ENCODE results near the gene CRX. TPM values are rescaled to one million over a fixed set of nuclear protein-coding genes. Genes with fewer than 3 reads are reported as not detected.

CRX gene
- total and polyA plus RNA-seq, 7 donors: 0.60 to 1.2 TPM; not detected in 5

DNA sequence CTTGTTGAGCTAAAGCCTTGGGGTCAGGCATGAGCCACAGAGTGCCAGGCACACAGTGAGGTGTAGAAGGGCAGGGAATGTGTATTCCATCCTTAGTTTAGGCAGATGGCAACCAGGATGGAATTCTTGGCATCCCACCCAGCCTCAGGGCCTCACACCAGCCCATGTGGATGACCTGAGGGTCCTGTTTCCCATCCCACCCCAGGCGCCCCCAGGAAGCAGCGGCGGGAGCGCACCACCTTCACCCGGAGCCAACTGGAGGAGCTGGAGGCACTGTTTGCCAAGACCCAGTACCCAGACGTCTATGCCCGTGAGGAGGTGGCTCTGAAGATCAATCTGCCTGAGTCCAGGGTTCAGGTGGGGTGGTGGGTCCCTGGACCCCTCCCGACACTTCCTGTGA, 14.3 kb downstream of the CRX start:
- 78 to 79% methylated on average over 8 of the region's 8 CpGs for WGBS, 2 donors
- no peak for TF ChIP-seq POLR2AphosphoS5 (IDR thresholded peaks at IDR 0.05)
- no peak for TF ChIP-seq POLR2A (IDR thresholded peaks at IDR 0.05)
- TF ChIP-seq CTCF (IDR thresholded peaks at IDR 0.05): no peak
- TF ChIP-seq EP300 (IDR thresholded peaks at IDR 0.05): no peak
- H3K36me3 ChIP-seq: no peaks in the 10 kb centered on the region
- no peaks in the 10 kb centered on the region for H3K4me1 ChIP-seq
- peaks cover 0 to 3% (median 0%) of the 10 kb centered on the region in 3 donors for H3K27me3 ChIP-seq
- intact Hi-C loops (cut with DNase I): no loop called here
- DNase-seq: no peak
- no peak overlapping the region for H3K27ac ChIP-seq
- H3K9me3 ChIP-seq: no peaks in the 10 kb centered on the region
- H3K4me3 ChIP-seq: no peak overlapping the region

DNA sequence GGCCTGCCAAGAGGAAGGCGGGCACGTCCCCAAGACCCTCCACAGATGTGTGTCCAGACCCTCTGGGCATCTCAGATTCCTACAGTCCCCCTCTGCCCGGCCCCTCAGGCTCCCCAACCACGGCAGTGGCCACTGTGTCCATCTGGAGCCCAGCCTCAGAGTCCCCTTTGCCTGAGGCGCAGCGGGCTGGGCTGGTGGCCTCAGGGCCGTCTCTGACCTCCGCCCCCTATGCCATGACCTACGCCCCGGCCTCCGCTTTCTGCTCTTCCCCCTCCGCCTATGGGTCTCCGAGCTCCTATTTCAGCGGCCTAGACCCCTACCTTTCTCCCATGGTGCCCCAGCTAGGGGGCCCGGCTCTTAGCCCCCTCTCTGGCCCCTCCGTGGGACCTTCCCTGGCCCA, 17.7 kb downstream of the CRX start:
- Histone ChIP-seq H3K36me3 (no peaks in the 10 kb centered on the region), H3K4me3 (no peak overlapping the region), H3K27me3 (peaks cover 0 to 25% (median 6%) of the 10 kb centered on the region in 3 donors), H3K27ac (no peak overlapping the region), H3K9me3 (no peaks in the 10 kb centered on the region), H3K4me1 (no peaks in the 10 kb centered on the region)
- TF ChIP-seq EP300 (IDR thresholded peaks at IDR 0.05) (no peak), POLR2AphosphoS5 (IDR thresholded peaks at IDR 0.05) (no peak), POLR2A (IDR thresholded peaks at IDR 0.05) (no peak), CTCF (IDR thresholded peaks at IDR 0.05) (no peak)
- WGBS, 2 donors: 74 to 76% methylated on average over 16 of the region's 16 CpGs
- no peak for DNase-seq
- intact Hi-C loops (cut with DNase I): no loop called here

- 27 to 31% methylated on average over 10 of the region's 10 CpGs for WGBS, 2 donors
- Histone ChIP-seq H3K9me3 (no peaks in the 10 kb centered on the region), H3K4me1 (no peaks in the 10 kb centered on the region), H3K27me3 (peaks cover 0 to 25% (median 6%) of the 10 kb centered on the region in 3 donors), H3K27ac (no peak overlapping the region), H3K4me3 (no peak overlapping the region), H3K36me3 (no peaks in the 10 kb centered on the region)
- TF ChIP-seq POLR2A (IDR thresholded peaks at IDR 0.05): no peak
- no peak for TF ChIP-seq POLR2AphosphoS5 (IDR thresholded peaks at IDR 0.05)
- TF ChIP-seq EP300 (IDR thresholded peaks at IDR 0.05): no peak
- no peak for TF ChIP-seq CTCF (IDR thresholded peaks at IDR 0.05)
- DNase-seq: no peak
- intact Hi-C loops (cut with DNase I): no loop called here
These were observed 18.2 kb downstream of the CRX start for GRCh38 chr19:47839913-47840312.

- intact Hi-C loops (cut with DNase I): no loop called here
- Histone ChIP-seq H3K36me3 (no peaks in the 10 kb centered on the region), H3K4me1 (no peaks in the 10 kb centered on the region), H3K27me3 (peaks cover 0 to 34% (median 6%) of the 10 kb centered on the region in 3 donors), H3K27ac (no peak overlapping the region), H3K9me3 (no peaks in the 10 kb centered on the region), H3K4me3 (no peak overlapping the region)
- no peak for TF ChIP-seq POLR2A (IDR thresholded peaks at IDR 0.05)
- no peak for TF ChIP-seq EP300 (IDR thresholded peaks at IDR 0.05)
- TF ChIP-seq CTCF (IDR thresholded peaks at IDR 0.05): no peak
- TF ChIP-seq POLR2AphosphoS5 (IDR thresholded peaks at IDR 0.05): no peak
- WGBS, 2 donors: 58 to 66% methylated on average over 5 of the region's 5 CpGs
- DNase-seq: no peak
These were observed 21.2 kb downstream of the CRX start for GRCh38 chr19:47842941-47843340.

DNA sequence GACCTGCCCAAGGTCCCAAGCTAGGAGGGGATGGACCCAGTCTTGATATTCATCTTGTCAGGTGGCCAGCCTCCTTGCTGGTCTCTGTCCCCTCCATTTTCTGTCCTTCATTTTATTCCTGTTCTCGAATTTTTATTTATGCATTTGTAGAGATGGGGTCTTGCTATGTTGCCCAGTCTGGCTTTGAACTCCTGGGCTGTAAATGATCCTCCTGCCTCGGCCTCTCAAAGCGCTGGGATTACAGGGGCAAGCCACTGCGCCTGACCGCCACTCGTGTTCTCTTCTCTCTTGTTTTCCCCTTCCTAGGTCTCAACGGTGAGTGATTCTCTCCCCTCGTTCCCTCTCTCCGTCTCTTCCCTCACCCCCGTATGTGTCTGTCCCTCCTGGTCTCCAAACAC, 26.7 kb downstream of the CRX start:
- H3K4me3 ChIP-seq: no peak overlapping the region
- H3K4me1 ChIP-seq: peaks cover 0 to 9% (median 0%) of the 10 kb centered on the region in 4 donors
- no peak overlapping the region for H3K27ac ChIP-seq
- H3K9me3 ChIP-seq: no peaks in the 10 kb centered on the region
- H3K36me3 ChIP-seq: no peaks in the 10 kb centered on the region
- peaks cover 8 to 64% (median 22%) of the 10 kb centered on the region in 3 donors for H3K27me3 ChIP-seq
- no peak for DNase-seq
- TF ChIP-seq POLR2A (IDR thresholded peaks at IDR 0.05) (no peak), CTCF (IDR thresholded peaks at IDR 0.05) (no peak), EP300 (IDR thresholded peaks at IDR 0.05) (no peak), POLR2AphosphoS5 (IDR thresholded peaks at IDR 0.05) (no peak)
- WGBS, 2 donors: 62 to 63% methylated on average over 10 of the region's 10 CpGs
- intact Hi-C loops (cut with DNase I): no loop called here

Measured in sigmoid colon (tissue), 7 donors.